CD4-positive, alpha-beta T cell (primary cell): ENCODE data around the gene TGDS. TPM values are rescaled to one million over a fixed set of nuclear protein-coding genes. Genes with fewer than 3 reads are reported as not detected.

Source experiments
- ATAC-seq: fragments of 200-7000 bp; cut with Tn5 transposase; one replicate; pipeline ENCODE4 v1.10.0; 2022; ENCODE audit warnings: mild to moderate bottlenecking; ENCODE audit not compliant: poor library complexity
- CTCF ChIA-PET: fragments of 350-600 bp; sonication (Branson Sonifier 250); formaldehyde crosslinking; loops from one replicate; lab custom pipeline; 2021; ENCODE audit warnings: antibody characterized with exemption, inconsistent platforms; lab: Charles Lee
- POLR2A ChIA-PET: fragments of 350-600 bp; sonication (Branson Sonifier 250); formaldehyde crosslinking; loops from one replicate; lab custom pipeline; 2021; ENCODE audit warnings: antibody characterized with exemption, inconsistent platforms; lab: Charles Lee
- DNase-seq, 14 experiments: peaks; one replicate each; pipeline ENCODE4 v3.0.0-alpha.2; 2013 to 2020; ENCODE audit warnings: mixed read lengths in 2 of 14
- H3K27ac ChIP-seq, 2 donors: one replicate each; pipeline versions ENCODE4 v1.5.1 to v1.7.0; 2013; ENCODE audit warnings: low read length in 2 of 2, low read depth in 1 of 2, mild to moderate bottlenecking in 1 of 2
- H3K27me3 ChIP-seq, 2 experiments: 1 replicate in 1 of 2; 2 replicates in 1 of 2; pipeline versions ENCODE4 v1.6.1 to v1.7.0; 2013; ENCODE audit warnings: low read length in 2 of 2, control low read depth in 1 of 2, mild to moderate bottlenecking in 1 of 2, moderate library complexity in 1 of 2; ENCODE audit not compliant: insufficient read depth in 2 of 2, control insufficient read depth in 1 of 2
- H3K36me3 ChIP-seq: one replicate; pipeline ENCODE4 v1.6.1; 2013; ENCODE audit warnings: low read length, control low read depth; ENCODE audit not compliant: insufficient read depth
- H3K4me1 ChIP-seq: one replicate; pipeline ENCODE4 v1.6.1; 2013; ENCODE audit warnings: low read length, control low read depth; ENCODE audit not compliant: insufficient read depth
- H3K4me3 ChIP-seq: one replicate; pipeline ENCODE4 v1.5.1; 2013; ENCODE audit warnings: mild to moderate bottlenecking, low read length, moderate library complexity
- H3K9me3 ChIP-seq, 2 experiments: 1 replicate in 1 of 2; 2 replicates in 1 of 2; pipeline versions ENCODE4 v1.6.1 to v1.7.0; 2013; ENCODE audit warnings: low read length in 2 of 2, mild to moderate bottlenecking in 2 of 2, control low read depth in 1 of 2, moderate library complexity in 1 of 2; ENCODE audit not compliant: control insufficient read depth in 1 of 2, insufficient read depth in 1 of 2
- H3K27ac Mint-ChIP-seq: one replicate; pipeline ENCODE4 v1.8.0; 2020; ENCODE audit warnings: mixed read lengths
- H3K27me3 Mint-ChIP-seq: one replicate; pipeline ENCODE4 v1.8.0; 2021; ENCODE audit warnings: mixed read lengths
- H3K36me3 Mint-ChIP-seq: one replicate; pipeline ENCODE4 v1.8.0; 2021; ENCODE audit warnings: low read depth, mixed read lengths
- H3K4me1 Mint-ChIP-seq: one replicate; pipeline ENCODE4 v1.8.0; 2021; ENCODE audit warnings: low read depth, mixed read lengths
- H3K4me3 Mint-ChIP-seq: one replicate; pipeline ENCODE4 v1.8.0; 2020; ENCODE audit warnings: mild to moderate bottlenecking, mixed read lengths
- H3K9me3 Mint-ChIP-seq: one replicate; pipeline ENCODE4 v1.8.0; 2020; ENCODE audit warnings: mixed read lengths
- intact Hi-C, 2 experiments: fragments of 100-400 bp; cut with DNase I in 1 of 2; cut with micrococcal nuclease in 1 of 2; formaldehyde crosslinking; loops; one replicate each; pipeline versions ENCODE4 v1.15.1 to v1.9.0; 2023 to 2025; cut with DNase I, micrococcal nuclease
- total RNA-seq, 174 experiments: library from RNA in 2 of 174; stranded (reverse) in 2 of 174; gene quantifications; one replicate each; pipeline ENCODE4 v1.2.3 and lab custom pipeline; 2021 to 2026
- TF ChIP-seq, protein P1 (sequence below): fragments of 200-600 bp; IDR thresholded peaks from one replicate; pipeline ENCODE4 v1.8.0; 2022; ENCODE audit warnings: antibody characterized with exemption, mild to moderate bottlenecking

Gene TGDS
- total RNA-seq, 2 experiments from 2014 or later = 4.1 to 4.6 TPM

DNA sequence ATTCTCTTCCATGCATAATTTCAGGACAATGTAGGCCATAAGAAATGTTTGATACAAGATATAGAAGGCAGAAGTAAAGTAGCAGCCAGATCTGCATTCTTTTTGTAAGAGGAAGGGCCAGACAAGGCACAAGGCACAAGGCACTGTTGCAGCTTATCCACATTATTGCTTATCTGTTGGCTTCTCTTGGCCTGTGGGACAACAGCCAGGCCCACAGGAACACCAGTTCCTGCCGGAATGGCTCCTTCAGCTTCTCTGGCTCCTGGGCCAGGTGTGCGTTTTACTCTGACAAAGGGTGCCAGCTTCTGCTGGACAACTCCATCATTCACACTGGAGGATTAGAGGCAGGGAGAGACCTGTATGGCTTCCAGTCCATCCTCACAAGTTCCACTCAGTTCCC lies 34.9 kb upstream of the TGDS start:
- Mint-ChIP-seq H3K27ac (no peak overlapping the region), H3K9me3 (no peaks in the 10 kb centered on the region), H3K36me3 (peaks cover 69% of the 10 kb centered on the region), H3K27me3 (no peaks in the 10 kb centered on the region), H3K4me1 (no peaks in the 10 kb centered on the region), H3K4me3 (no peak overlapping the region)
- Histone ChIP-seq H3K27ac (no peak overlapping the region), H3K36me3 (peaks cover 13% of the 10 kb centered on the region), H3K4me3 (no peak overlapping the region), H3K9me3 (no peaks in the 10 kb centered on the region), H3K27me3 (no peaks in the 10 kb centered on the region), H3K4me1 (no peaks in the 10 kb centered on the region)
- DNase-seq (no peak), ATAC-seq (no peak)
- intact Hi-C loops = no loop called here
- CTCF ChIA-PET = no interaction called here
- POLR2A ChIA-PET = no interaction called here
- TF ChIP-seq, protein P1, sequence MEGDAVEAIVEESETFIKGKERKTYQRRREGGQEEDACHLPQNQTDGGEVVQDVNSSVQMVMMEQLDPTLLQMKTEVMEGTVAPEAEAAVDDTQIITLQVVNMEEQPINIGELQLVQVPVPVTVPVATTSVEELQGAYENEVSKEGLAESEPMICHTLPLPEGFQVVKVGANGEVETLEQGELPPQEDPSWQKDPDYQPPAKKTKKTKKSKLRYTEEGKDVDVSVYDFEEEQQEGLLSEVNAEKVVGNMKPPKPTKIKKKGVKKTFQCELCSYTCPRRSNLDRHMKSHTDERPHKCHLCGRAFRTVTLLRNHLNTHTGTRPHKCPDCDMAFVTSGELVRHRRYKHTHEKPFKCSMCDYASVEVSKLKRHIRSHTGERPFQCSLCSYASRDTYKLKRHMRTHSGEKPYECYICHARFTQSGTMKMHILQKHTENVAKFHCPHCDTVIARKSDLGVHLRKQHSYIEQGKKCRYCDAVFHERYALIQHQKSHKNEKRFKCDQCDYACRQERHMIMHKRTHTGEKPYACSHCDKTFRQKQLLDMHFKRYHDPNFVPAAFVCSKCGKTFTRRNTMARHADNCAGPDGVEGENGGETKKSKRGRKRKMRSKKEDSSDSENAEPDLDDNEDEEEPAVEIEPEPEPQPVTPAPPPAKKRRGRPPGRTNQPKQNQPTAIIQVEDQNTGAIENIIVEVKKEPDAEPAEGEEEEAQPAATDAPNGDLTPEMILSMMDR = no peak

DNA sequence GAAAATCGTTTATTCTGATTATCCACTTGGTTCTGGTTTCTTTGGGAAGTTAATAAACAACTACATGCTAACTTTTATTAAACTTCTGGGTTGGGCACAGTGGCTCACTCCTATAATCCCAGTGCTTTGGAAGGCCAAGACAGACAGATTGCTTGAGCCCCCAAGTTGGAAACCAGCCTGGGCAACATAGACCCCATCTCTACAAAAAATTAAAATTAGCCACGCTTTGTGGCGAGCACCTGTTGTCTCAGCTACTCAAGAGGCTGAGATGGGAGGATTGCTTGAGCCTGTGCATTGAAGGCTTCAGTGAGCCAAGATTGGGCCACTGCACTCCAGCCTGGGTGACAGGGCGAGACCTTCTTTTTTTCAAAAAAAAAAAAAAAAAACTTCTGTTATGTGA lies 27.4 kb upstream of the TGDS start:
- Histone ChIP-seq H3K4me3 (no peak overlapping the region), H3K9me3 (no peaks in the 10 kb centered on the region), H3K36me3 (peaks cover 41% of the 10 kb centered on the region), H3K4me1 (no peaks in the 10 kb centered on the region), H3K27ac (no peak overlapping the region), H3K27me3 (no peaks in the 10 kb centered on the region)
- POLR2A ChIA-PET = interaction anchor here (0.6 kb wide), 1 partner anchor 297 kb away, joined by 3 read pairs; no protein-coding TSS in a partner anchor
- CTCF ChIA-PET = no interaction called here
- no peaks in the 10 kb centered on the region for H3K27me3 Mint-ChIP-seq
- H3K36me3 Mint-ChIP-seq = peaks cover 78% of the 10 kb centered on the region
- no peak overlapping the region for H3K27ac Mint-ChIP-seq
- DNase-seq (no peak), ATAC-seq (no peak)
- H3K4me1 Mint-ChIP-seq = no peaks in the 10 kb centered on the region
- intact Hi-C loops = no loop called here
- TF ChIP-seq, protein P1 = no peak
- H3K4me3 Mint-ChIP-seq = no peak overlapping the region
- no peaks in the 10 kb centered on the region for H3K9me3 Mint-ChIP-seq

DNA sequence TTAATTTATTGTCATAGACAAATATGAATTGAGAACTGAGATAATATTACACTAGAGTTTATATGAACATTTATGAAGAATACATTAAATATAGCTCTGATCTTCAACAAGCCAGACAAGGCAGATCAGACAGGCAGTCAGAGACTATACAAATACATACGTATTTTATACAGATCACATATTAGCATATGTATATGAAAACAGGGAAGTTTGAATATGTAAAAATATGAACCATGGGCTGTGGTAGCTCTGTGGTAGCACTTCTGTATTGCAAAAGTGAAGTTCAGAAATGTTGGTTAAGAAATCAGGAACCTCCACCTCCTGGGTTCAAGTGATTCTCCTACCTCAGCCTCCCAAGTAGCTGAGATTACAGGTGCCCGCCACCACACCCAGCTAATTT lies 26.4 kb upstream of the TGDS start:
- no peak overlapping the region for H3K27ac Mint-ChIP-seq
- intact Hi-C loops = no loop called here
- peaks cover 38% of the 10 kb centered on the region for H3K36me3 ChIP-seq
- no peaks in the 10 kb centered on the region for H3K4me1 ChIP-seq
- DNase-seq (no peak), ATAC-seq (no peak)
- H3K4me3 Mint-ChIP-seq = no peak overlapping the region
- H3K9me3 ChIP-seq = no peaks in the 10 kb centered on the region
- CTCF ChIA-PET = interaction anchor here (2.0 to 8.8 kb wide), 2 partner anchors 186 to 782 kb away, joined by 6 to 82 read pairs; no protein-coding TSS in a partner anchor
- POLR2A ChIA-PET = no interaction called here
- H3K9me3 Mint-ChIP-seq = no peaks in the 10 kb centered on the region
- H3K27me3 Mint-ChIP-seq = no peaks in the 10 kb centered on the region
- peaks cover 78% of the 10 kb centered on the region for H3K36me3 Mint-ChIP-seq
- TF ChIP-seq, protein P1 = no peak
- H3K27me3 ChIP-seq = no peaks in the 10 kb centered on the region
- no peak overlapping the region for H3K4me3 ChIP-seq
- peaks cover 3% of the 10 kb centered on the region for H3K4me1 Mint-ChIP-seq
- H3K27ac ChIP-seq = no peak overlapping the region
